Endometrium (tissue), 2 donors: ENCODE data around the gene SGMS2.

Experiments used
- FAIRE-seq: peaks from 2 replicates; lab custom pipeline; 2012; peaks lifted over from hg19 to GRCh38; lab: Jason Lieb, UNC
- donor health status: control.
- donor health status: control.

Gene SGMS2

DNA sequence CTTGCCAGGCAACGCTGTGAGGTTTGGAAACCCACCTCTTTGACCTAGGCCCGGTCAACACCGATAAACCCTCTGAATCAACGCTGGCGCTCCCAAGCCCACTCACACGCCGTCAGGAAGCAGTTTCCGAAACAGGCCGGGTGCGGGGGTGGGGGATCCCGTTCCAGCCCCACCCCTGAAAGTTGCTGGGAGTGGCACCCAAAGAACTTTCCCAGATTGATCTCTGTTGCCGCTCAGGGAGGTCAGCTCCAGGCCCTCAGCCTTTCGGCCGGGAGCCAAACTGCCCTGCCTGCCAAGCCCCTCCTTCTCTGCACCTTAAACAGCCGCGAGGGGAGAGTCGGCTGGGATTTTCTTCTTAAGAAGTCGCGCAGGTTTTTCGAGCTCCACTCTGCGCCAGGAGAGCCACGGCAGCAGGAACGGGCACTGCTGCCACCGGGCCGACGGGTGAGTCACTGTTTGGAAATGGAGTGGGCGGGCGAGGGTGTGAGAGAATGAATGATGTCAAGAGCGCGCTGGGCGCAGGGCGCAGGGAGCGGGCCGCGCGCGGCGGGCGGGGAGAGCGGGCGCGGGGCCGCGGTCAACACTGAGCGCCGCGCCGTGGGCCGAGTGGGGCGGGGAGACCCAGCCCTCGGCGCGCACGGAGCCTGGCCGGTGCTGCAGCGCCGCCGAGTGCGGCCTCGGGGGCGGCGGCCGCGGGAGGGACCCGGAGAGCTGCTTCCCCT lies at the start of gene SGMS2:
Gene SGMS2 (plus strand): TSS at position 583 of the 722 bp plus-strand sequence. CDS start 70,622 bp downstream, outside the sequence.
- FAIRE-seq: no peak

DNA sequence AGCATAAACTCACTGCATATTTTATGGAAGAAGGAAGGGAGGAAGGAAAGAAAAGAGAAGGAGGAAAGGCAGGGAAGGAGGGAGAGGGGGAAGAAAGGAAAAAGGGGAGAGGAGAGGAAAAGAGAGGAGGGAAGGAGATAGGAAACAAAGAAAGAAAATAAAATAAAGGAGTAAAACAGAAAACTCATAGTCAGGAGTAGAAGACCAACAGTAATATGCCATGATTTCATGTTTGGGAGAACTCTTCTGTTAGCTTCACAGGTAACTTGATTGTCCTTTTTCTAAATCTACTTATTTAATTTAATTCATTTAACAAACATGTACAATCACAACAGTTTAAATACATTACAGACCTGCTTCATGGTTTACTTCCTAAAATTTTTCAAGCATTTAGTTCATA lies 46.8 kb upstream of the SGMS2 start:
- no peak for FAIRE-seq

DNA sequence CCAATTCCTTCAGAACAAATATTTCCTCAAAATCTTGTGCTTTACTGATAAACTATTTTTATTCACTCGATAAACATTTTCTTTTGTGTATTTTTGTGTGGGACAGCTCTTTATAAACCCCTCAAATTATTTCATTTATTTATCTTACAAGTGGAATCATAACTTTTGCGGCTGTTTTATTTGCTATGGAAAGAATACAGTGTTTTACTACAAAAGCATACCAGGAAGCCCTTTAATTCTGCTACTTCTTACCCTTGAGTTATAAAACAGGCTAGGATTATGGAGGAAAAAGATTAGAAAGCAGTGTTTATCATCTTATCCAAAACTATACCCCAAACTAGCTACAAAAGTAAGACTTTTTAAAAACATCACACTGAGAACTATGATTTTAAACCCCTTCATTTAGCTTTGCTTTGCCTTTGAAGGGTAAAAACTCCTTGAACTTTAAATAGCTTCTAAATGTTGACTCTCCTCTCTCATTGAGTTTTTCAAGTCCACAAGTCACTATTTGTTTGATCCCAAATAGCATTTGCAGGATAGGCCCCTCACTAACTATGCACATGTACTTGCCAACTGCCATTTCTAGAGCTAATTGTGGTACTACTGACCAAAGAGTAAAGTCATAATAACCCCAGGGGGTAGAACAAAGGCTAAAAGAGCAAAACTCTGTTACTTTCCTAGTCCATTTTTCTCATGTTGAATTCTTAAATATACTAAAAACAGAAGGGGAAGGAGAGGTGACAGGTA lies 45.8 kb upstream of the SGMS2 start:
- no peak for FAIRE-seq

DNA sequence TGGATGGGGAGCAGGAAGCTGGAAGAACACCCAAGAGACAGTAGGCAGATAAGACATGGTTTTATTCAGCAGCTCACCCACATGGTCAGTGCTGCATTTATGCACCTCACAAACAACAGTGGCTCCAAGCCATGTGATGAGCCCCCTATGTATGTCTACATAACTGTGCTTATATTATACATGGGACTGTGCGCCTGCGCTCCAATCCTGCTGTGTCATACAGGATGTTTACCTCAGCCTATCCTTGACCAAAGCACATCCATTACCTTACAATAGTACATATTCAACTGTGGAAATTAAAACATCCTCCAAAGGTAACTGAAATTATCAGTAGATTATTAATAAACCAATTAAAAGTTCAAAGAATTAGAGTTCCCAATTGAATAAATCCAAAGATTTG lies 44.1 kb upstream of the SGMS2 start:
- FAIRE-seq: no peak

DNA sequence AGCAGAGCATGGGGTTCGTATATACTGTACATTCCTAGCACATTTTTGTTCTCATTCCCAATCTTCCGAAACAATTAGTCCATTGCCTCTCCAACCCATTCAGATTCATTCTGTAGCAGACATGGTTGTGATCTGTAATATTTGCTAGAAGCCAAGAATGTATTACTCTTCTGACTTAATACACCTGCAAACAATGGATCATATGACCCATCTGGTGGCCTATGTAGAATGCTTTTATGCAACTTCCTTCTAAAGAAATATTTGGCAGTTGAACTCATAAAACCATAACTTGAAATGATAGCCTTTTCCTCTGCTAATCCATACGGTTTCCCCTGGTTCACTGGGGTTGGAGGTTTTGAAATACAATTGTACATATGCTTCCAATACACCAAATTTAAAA lies 32.8 kb upstream of the SGMS2 start:
- no peak for FAIRE-seq

DNA sequence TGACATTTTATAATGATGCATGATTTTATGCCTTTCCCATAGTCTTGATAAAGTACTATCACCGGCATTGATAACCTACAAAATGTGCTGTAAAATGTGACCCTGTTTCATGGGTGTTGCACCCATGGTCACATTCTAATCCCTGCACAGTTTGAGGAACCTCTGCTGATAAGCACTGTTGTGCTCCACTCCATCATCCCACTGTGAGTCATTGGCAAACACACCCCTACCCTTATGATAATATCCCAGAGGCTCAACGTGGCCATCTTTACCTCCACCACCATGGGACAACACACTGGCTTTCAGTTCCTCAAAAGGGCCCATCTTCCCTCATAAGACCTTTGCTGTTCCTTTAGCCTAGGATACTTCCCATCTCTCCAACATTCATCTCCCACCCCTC lies 32.0 kb upstream of the SGMS2 start:
- FAIRE-seq: no peak

DNA sequence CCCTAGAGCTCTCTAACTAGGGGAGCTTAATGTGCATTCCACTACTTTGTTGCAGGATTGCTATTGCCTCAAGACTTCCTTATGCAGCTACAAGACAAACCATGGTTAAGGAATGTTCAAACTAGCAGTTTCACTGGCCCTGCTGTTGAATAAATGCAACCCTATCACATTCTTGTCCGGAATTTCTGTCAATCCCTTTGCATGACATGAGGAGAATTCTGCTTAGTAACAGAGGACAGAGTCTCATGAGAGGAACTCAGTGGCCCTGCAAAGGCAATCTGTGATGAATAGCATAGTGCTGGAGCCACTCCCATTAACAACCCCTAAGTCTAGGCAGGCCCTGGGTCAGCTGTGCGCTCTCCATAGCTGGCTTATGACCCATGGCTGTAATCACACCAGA lies 30.7 kb upstream of the SGMS2 start:
- no peak for FAIRE-seq

DNA sequence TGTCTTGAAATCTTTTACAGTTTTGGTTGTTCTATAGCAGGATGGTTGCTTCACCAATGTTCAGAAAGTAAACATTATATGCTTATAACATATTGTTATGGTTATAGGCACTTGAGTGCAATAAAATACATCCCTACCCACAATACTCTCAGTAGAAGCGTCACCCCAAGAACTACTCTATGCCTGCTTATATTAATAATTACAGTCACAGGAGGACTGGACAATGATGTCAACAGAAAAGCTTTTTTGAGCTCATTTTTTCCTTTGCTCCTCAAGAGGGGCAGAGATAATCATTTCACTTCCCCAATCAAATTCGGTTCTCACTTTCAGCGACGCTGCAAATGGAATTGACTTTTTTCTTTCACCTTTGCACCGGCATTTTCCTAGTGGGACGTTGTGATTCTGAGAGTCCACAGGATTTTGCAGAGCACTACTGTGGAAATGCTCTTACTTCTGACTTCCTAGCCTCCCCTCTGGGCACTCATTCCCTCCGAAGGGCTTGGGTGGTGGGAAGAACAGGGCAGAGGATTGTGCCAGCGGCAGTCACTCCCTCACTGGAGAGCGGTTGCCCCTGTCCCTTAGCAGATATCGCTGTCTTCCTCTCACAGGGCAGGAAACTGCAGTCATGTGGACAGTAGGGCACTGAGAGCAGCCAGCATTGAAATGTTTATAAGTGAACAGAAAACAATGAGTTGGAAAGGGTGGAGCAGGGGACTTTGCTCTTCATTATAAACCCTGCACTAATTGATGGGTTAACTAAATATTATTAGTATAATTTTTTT lies 24.9 kb upstream of the SGMS2 start:
- no peak for FAIRE-seq

DNA sequence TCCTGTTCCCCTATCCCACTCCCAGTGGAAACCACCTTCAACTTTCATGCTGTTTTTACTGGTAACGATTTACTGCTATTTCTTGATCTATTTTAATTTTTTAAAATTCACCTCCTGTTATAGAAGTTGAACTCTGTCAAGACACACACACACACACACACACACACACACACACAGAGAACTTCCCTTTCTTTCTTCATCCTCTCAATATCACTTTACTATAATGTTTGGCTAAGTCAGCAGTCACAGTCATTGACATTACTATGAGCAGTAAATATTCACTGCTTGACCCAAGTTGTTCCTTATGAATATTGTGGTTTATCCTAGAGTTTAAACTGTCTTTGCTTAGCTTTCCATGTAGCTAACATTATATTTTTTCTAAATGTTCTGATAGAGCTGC lies 24.0 kb upstream of the SGMS2 start:
- FAIRE-seq: no peak

DNA sequence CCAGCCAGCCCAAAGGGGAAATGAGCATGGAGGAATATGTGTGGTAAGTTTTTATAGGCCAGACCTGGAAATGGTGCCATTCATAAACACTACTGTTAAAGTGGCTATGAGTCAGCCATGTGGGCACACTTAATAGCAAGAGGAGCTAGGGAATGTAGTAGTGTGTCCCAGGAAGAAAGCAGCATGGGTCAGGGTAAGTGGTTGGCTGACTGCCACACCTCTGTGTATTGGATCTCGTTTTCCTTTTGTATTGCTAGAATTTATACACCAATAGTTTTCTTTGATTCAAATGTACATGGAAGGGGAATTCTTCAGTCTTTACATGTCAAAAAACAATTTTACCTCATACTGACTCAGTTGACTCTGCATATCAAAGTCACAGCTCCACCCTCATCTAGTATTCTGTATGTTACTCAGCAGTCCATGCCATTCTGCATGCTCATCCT lies 22.9 kb upstream of the SGMS2 start:
- no peak for FAIRE-seq

DNA sequence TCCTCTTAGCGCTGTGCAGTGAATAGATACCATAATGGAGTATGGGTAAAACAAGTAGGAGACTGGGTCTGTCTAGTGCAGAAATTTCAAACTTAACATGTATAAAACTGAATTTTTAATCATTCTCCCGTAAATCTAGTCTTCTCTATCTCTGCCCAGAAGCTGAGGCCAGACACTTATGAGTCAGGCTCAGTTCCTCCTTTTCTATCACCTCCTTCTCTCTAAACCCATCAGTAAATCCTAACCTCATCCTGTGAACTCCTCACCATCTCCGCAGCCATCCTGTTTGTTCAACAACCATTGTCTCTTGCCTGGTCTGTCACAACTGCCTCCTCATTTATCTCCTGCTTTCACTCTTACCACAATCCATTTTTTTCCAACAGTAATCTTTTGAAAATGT lies 19.8 kb upstream of the SGMS2 start:
- no peak for FAIRE-seq

DNA sequence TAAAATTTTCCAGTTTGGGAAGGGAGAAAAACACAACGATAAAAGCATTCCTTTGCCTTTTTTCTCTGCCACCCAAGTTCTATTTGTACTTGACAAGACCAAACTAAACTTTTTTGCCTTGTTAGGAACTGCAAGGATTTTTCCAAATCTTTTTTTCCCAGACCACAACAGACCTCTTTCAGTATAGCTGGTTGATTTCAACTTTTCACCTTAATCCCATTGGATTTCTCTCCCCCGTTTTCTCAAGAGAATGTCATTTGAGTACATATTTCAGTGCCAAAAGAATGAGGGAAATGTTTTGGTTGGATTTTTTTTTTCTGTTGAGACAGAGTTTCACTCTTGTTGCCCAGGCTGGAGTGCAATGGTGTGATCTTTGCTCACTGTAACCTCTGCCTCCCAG lies 18.5 kb upstream of the SGMS2 start:
- no peak for FAIRE-seq

DNA sequence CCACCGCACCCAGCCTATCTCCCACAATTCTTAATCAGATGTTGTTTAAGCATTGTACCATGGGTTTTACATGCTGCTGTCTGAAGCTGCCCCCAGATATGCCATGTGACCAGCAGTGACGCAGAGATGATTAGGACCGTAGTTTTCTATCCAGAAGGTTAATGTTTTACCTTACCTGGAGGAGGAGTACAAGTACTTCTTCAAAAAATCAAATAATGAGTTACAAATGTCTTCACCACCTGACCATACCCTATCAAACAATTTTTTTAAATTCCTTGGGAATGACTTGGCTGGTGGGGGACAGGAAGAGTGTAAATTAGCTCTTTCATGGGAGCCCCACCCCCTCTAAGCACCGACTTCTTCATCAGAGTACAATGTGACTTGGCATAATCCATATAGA lies 16.2 kb upstream of the SGMS2 start:
- no peak for FAIRE-seq

DNA sequence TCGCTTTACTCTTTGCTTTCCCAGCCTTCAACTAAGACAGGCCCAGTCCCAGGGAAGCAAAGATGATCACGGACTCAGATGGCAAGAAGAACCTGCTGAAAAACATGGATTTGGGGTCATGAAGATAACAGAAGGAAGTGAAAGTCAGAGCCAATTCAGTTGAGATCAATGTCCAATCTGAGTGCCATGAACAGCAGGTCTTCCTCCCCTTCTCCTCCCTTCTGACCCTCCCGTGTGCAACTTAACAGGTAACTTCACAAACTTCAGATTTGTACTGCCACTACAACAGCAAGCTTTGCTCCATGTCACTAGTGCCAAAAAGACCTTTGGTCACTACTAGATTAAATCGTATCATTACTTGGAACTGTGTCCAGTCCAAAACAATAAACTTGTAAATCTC lies 15.5 kb upstream of the SGMS2 start:
- FAIRE-seq: no peak

DNA sequence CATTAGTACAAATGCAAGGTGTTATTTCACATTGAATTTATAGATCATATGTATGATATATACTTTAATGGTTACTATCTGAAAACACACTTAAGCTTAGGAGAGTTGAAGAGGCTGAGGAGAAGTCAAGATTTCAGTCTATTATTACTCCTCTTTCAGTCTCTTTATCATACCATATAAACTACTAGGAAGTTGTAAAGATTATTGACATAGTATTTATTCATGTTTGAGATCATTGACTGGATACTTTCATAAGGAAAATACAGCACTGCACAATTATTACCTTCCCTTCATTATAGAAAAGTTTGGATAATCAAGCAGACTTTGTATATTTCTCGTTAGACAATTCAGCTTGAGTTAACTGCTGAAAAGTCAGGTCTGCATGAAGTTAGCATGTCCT lies 10.0 kb upstream of the SGMS2 start:
- FAIRE-seq: no peak

DNA sequence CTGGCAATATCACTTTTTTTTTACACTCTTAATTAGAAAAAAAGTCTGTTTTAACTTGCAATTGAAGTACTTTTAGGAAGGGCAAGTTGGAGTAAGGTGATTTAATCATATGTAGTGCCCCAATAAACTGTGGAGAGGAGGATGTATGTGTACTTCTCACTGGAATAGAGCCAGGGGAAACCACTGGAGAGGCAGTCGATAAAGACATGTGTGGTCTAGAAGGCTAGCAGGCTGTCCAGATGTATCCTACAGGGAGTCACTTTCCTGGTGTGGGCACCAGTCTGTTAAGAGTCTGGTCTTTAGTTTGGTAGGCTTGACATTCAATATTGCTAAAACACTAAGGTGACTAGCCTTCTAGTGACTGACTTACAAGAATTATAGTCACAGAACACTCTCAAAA lies 9.6 kb upstream of the SGMS2 start:
- FAIRE-seq: no peak

DNA sequence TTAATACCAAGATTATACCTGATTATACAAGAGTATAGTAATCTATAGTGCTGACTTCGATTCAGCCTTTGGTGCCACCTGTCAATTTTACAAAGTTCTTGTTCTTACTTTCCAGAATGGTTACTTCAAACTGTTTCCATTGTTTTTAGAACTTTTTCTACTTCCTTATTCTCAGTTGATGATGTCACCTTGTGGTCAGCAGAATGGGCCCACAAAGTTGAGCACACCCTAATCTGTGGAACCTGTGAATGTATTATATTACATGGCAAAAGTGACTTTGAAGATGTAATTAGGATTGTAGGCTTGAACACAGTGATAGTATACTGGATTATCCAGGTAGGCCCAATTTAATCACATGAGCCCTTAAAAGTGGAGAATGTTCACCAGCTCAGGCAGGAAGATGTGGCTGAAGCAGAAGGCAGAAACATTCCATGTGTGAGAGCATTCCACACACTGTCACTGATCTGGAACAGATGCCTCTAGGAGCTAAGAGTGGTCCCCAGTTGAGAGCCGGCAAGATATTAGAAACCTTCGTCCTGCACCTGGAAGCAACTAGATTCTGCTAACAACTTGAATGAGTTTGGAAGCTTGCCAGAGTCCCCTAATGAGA lies 6.3 kb upstream of the SGMS2 start:
- no peak for FAIRE-seq

DNA sequence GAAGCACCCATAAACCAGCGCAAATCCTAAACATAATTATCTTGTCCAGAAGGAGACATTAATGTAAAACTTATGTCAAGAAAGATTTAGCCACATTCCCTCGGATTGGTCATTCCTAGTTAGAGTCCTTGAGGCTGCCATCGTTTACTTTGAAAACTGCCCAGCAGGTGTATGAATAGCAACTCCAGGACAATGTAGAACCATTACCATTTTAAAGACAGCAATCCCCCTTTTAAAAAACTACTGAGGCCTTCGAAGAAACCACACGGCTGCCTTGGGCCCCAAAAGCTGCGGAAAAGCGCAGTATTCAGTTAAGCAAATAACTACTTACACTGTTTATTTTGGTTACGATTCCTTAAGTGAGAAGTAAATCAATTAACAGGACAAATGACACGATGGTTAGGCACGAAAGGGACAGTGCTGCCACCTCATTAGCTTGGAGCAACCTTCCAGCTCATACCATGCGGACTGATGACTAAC lies 822 bp upstream of the SGMS2 start:
- FAIRE-seq: no peak

DNA sequence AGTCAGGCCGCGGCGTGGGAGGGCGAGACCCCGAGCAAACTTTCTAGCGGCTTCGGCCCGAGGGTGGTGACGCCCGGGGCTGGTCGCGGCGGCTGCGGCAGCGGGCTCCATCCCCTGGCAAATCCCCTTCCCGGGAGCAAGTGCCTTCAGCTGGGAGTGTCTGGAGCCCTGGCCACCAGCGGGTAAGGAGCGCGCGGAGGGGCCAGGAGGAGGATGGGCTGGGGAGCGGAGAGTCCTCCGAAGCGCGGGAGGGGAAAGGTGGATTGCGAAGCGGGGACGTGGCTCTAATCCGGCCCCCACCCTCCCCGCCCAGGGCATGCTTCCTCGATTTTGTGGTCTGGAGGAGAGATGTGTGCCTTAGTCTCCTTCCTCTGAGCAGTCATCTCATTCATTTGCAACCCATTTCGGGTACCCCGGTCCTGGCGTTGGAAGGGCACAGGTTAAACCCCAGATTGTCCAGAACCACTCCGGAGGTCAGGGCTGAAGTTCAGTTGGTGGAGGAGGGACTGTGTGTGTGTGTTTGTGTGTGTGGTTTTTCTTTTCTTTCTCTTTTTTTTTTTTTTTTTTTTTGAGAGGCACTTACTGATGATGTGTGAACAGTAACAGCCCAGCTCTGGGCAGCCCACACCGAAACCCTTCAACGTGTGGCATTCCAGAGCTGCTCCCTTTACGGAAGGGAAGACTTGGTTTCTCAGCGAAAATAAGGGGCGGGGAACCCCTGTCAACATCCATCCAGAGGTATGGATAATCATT lies 516 bp downstream of the SGMS2 start:
- FAIRE-seq: no peak

DNA sequence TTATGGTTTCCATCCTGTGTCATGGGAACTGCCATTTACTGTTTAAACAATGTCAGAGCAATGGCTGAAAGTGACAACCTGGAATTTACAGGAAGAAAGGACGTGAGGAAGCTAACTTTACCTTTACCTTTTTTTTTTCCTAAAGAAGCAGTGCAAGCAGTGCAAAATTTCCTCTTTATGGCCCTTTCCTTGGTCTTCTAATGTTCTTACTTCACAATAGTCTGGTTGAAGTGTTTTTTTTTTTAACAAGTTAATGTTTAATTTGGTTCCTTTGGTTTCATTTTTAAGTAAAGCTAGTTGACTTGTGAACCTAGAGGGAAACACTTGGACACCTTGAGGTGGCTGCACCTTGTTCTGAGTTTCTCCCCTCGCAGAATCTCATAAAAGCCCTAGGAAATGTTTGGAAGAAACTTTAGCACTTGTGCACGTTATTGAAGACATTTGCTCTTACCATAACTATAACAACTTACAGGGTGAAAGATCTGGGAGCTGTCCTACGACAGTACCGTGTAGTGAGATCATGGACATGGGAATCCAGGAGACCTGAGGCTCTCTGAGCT lies 1.8 kb downstream of the SGMS2 start:
- no peak for FAIRE-seq

DNA sequence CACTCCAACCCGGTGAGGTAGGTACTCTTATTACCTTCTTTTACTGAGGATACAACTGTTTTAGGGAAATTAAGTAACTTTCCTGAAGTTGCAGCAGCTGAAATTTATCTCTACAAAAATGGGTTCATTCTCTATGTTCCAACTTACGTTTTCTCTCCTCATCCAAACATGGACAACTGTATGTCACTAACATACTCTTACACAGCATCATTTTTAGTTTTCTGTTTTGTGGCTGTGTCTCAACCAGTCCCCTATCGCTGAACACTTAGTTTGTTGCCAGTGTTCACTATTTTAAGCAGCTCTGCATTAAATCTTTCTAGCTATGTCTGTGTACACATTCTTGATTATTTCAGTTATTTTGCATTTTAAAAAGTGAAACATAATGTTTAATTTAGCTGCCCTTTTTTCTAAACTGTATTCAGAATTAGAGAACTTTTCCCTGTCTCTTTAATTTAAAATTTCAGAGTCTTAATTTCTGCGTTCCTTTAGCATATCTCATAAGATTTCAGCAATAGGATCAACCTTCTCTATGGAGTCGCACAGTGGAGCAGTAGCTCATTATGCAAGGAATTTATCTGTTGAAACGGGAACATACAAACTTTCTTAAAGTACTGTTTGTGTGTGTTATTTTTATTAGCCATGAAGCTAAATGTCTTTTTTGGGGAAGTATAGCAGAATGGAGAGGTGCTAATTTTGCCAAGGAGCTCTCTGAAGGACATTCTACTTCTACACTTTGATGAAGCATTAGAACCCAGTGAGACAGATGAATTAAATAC lies 3.8 kb downstream of the SGMS2 start:
- no peak for FAIRE-seq
